Lower lobe of right lung (tissue), 2 donors: ENCODE results near the gene AIDA. TPM values are rescaled to one million over a fixed set of nuclear protein-coding genes. Genes with fewer than 3 reads are reported as not detected.

Experiments used
- ATAC-seq, 2 donors: fragments of 200-7000 bp; cut with Tn5 transposase; one replicate each; pipeline ENCODE4 v1.9.1; 2020 to 2022; ENCODE audit warnings: mild to moderate bottlenecking in 2 of 2, moderate library complexity in 2 of 2
- DNase-seq: peaks from one replicate; pipeline ENCODE4 v3.0.0-alpha.2; 2020
- H3K27ac ChIP-seq: fragments of 200-600 bp; one replicate; pipeline ENCODE4 v1.8.0; 2022
- H3K27me3 ChIP-seq: fragments of 200-600 bp; one replicate; pipeline ENCODE4 v1.8.0; 2022; ENCODE audit warnings: low read depth
- H3K36me3 ChIP-seq: fragments of 200-600 bp; one replicate; pipeline ENCODE4 v1.8.0; 2022; ENCODE audit warnings: mild to moderate bottlenecking
- H3K4me1 ChIP-seq: fragments of 200-600 bp; one replicate; pipeline ENCODE4 v1.8.0; 2022
- H3K4me3 ChIP-seq: fragments of 200-600 bp; one replicate; pipeline ENCODE4 v1.8.0; 2022; ENCODE audit warnings: mild to moderate bottlenecking
- H3K9me3 ChIP-seq: fragments of 200-600 bp; one replicate; pipeline ENCODE4 v1.8.0; 2022
- intact Hi-C: fragments of 100-400 bp; cut with DNase I; formaldehyde crosslinking; loops from one replicate; pipeline ENCODE4 v1.11.0; 2022
- total RNA-seq: library from RNA; stranded (reverse); fragmentation: NEBNext Ultra II Directional; extraction: Animal tissue kit (Norgen Biotek cat#: 25700); gene quantifications from one replicate; pipeline ENCODE4 v1.2.1, GENCODE V29; 2021
- TF ChIP-seq, protein P1 (sequence below): fragments of 200-600 bp; IDR thresholded peaks from one replicate; pipeline ENCODE4 v1.8.0; 2022; ENCODE audit warnings: antibody characterized with exemption, mild to moderate bottlenecking
- donor health status: DM: no; HTN: yes; CAD: no; lungs with severe emphysema.

The AIDA gene
- total RNA-seq, 1 donor from 2014 or later = 92.5 TPM

- H3K4me1 ChIP-seq = no peaks in the 10 kb centered on the region
- no peak overlapping the region for H3K27ac ChIP-seq
- H3K9me3 ChIP-seq = no peaks in the 10 kb centered on the region
- peaks cover 82% of the 10 kb centered on the region for H3K36me3 ChIP-seq
- TF ChIP-seq, protein P1, sequence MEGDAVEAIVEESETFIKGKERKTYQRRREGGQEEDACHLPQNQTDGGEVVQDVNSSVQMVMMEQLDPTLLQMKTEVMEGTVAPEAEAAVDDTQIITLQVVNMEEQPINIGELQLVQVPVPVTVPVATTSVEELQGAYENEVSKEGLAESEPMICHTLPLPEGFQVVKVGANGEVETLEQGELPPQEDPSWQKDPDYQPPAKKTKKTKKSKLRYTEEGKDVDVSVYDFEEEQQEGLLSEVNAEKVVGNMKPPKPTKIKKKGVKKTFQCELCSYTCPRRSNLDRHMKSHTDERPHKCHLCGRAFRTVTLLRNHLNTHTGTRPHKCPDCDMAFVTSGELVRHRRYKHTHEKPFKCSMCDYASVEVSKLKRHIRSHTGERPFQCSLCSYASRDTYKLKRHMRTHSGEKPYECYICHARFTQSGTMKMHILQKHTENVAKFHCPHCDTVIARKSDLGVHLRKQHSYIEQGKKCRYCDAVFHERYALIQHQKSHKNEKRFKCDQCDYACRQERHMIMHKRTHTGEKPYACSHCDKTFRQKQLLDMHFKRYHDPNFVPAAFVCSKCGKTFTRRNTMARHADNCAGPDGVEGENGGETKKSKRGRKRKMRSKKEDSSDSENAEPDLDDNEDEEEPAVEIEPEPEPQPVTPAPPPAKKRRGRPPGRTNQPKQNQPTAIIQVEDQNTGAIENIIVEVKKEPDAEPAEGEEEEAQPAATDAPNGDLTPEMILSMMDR = no peak
- H3K4me3 ChIP-seq = no peak overlapping the region
- intact Hi-C loops = no loop called here
- ATAC-seq = no peak
- no peak for DNase-seq
- no peaks in the 10 kb centered on the region for H3K27me3 ChIP-seq
Observed at GRCh38 chr1:222629921-222630535, 82.3 kb downstream of the AIDA start.

DNA sequence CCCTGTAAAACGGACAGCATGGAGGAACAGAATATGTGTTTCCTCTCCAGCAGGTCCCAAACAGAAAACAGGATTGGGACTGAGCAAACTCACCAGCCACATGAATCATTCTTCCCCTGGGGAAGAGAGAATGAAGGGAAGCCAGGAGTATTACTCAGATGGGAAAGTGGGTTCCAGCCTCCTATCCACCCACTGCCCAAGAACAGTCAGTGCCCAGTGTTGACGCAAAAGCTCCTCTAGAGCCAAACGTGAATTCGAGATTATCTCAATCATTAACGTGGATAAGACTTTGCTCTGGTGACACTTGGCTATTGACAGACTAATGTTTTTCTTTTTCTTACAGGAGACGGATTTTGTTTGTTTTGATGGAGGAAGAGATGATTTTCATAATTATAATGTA lies 85.1 kb downstream of the AIDA start:
- DNase-seq (no peak), ATAC-seq (no peak)
- Histone ChIP-seq H3K4me3 (no peak overlapping the region), H3K27ac (no peak overlapping the region), H3K9me3 (no peaks in the 10 kb centered on the region), H3K4me1 (no peaks in the 10 kb centered on the region), H3K36me3 (peaks cover 88% of the 10 kb centered on the region), H3K27me3 (no peaks in the 10 kb centered on the region)
- intact Hi-C loops = no loop called here
- TF ChIP-seq, protein P1 = no peak

GRCh38 chr1:222624214-222624613 lies 88.1 kb downstream of the AIDA start:
- Histone ChIP-seq H3K4me1 (peaks cover 9% of the 10 kb centered on the region), H3K36me3 (peaks cover 73% of the 10 kb centered on the region), H3K4me3 (no peak overlapping the region), H3K27ac (no peak overlapping the region), H3K9me3 (no peaks in the 10 kb centered on the region), H3K27me3 (no peaks in the 10 kb centered on the region)
- ATAC-seq (no peak), DNase-seq (no peak)
- intact Hi-C loops = no loop called here
- TF ChIP-seq, protein P1 = no peak

DNA sequence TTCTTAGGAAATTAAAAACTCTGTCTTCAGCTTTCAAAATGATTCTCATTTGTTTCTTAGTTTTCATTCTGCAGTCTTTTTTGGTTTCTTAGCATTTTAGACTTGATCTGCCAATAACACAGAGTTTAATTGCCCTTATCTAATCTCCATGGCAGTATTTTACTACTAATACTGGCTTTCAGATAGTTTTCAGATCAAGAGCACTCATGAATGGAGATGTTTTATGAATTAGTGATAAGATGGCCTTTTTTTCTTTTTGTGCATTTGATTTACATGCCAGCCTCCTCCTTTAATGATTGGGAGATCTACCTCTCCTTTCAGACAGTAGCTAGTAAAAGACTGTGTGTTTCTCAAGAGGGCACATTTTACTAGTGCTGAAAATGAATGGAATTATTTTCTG lies 88.8 kb downstream of the AIDA start:
- TF ChIP-seq, protein P1 = no peak
- intact Hi-C loops = no loop called here
- Histone ChIP-seq H3K4me3 (no peak overlapping the region), H3K36me3 (peaks cover 66% of the 10 kb centered on the region), H3K27me3 (no peaks in the 10 kb centered on the region), H3K9me3 (no peaks in the 10 kb centered on the region), H3K4me1 (peaks cover 14% of the 10 kb centered on the region), H3K27ac (no peak overlapping the region)
- no peak for ATAC-seq
- DNase-seq = no peak

- intact Hi-C loops = no loop called here
- no peak for ATAC-seq
- TF ChIP-seq, protein P1 = no peak
- Histone ChIP-seq H3K4me1 (peaks cover 14% of the 10 kb centered on the region), H3K27me3 (no peaks in the 10 kb centered on the region), H3K36me3 (peaks cover 59% of the 10 kb centered on the region), H3K9me3 (no peaks in the 10 kb centered on the region), H3K27ac (no peak overlapping the region), H3K4me3 (no peak overlapping the region)
- no peak for DNase-seq
Observed at GRCh38 chr1:222622765-222623164, 89.5 kb downstream of the AIDA start.
